ENCODE measurements around the gene PDE6G.

Gene PDE6G

GRCh38 chr17:81667754-81668153 lies 11.4 kb upstream of the PDE6G start:
- H3K4me3 ChIP-seq (ENCODE audit: low read length), result no peak overlapping the region
- DNase-seq (ENCODE audit: low read depth), result no peak
- TF ChIP-seq, protein P1, sequence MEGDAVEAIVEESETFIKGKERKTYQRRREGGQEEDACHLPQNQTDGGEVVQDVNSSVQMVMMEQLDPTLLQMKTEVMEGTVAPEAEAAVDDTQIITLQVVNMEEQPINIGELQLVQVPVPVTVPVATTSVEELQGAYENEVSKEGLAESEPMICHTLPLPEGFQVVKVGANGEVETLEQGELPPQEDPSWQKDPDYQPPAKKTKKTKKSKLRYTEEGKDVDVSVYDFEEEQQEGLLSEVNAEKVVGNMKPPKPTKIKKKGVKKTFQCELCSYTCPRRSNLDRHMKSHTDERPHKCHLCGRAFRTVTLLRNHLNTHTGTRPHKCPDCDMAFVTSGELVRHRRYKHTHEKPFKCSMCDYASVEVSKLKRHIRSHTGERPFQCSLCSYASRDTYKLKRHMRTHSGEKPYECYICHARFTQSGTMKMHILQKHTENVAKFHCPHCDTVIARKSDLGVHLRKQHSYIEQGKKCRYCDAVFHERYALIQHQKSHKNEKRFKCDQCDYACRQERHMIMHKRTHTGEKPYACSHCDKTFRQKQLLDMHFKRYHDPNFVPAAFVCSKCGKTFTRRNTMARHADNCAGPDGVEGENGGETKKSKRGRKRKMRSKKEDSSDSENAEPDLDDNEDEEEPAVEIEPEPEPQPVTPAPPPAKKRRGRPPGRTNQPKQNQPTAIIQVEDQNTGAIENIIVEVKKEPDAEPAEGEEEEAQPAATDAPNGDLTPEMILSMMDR (conservative IDR thresholded peaks at IDR 0.05; ENCODE audit: low read length), result no peak

- peak within 1 kb of the TSS; percentile 61 for H3K4me3 ChIP-seq (ENCODE audit: low read length)
- TF ChIP-seq, protein P1 (conservative IDR thresholded peaks at IDR 0.05; ENCODE audit: low read length), result no peak
- DNase-seq (ENCODE audit: low read depth), result peak; percentile 97
These were observed 10.2 kb upstream of the PDE6G start, which contains the start of the genes CCDC137 and OXLD1 for GRCh38 chr17:81666342-81667191. Gene CCDC137 (plus strand): TSS chr17:81666737. CDS start chr17:81666767, 30 bp downstream. Gene OXLD1 (minus strand): TSS chr17:81666605. CDS start chr17:81666577, 28 bp downstream.

DNA sequence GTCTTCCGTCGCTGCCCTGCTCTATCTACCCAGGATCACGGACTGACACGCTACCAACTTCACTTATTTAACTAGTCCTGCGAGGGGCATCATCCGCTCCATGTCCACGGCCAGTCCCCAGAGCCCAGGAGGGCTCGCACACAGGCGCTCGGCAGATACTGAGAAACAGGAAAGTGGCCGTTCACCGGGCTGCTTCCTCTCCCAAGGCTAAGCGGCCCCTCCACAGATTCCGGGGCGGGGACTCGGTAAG lies 9.7 kb upstream of the PDE6G start:
- TF ChIP-seq, protein P1 (conservative IDR thresholded peaks at IDR 0.05; ENCODE audit: low read length), result no peak
- DNase-seq (ENCODE audit: low read depth), result peak; percentile 18
- H3K4me3 ChIP-seq (ENCODE audit: low read length), result peak overlapping the region; percentile 61

GRCh38 chr17:81665205-81666091 lies 9.1 kb upstream of the PDE6G start:
- peak; percentile 21 for DNase-seq (ENCODE audit: low read depth)
- peak overlapping the region; percentile 61 for H3K4me3 ChIP-seq (ENCODE audit: low read length)
- TF ChIP-seq, protein P1 (conservative IDR thresholded peaks at IDR 0.05; ENCODE audit: low read length), result no peak

- TF ChIP-seq, protein P1 (conservative IDR thresholded peaks at IDR 0.05; ENCODE audit: low read length), result no peak
- DNase-seq (ENCODE audit: low read depth), result no peak
These were observed 7.7 kb upstream of the PDE6G start for GRCh38 chr17:81664051-81664470.

GRCh38 chr17:81662002-81662401 lies 5.7 kb upstream of the PDE6G start:
- no peak for DNase-seq (ENCODE audit: low read depth)
- no peak overlapping the region for H3K4me3 ChIP-seq (ENCODE audit: low read length)

More at GRCh38 chr17:81664051-81664470, 7.7 kb upstream of the PDE6G start:
- H3K4me3 ChIP-seq (ENCODE audit: low read length), result no peak overlapping the region

More at GRCh38 chr17:81662002-81662401, 5.7 kb upstream of the PDE6G start:
- TF ChIP-seq, protein P1 (conservative IDR thresholded peaks at IDR 0.05; ENCODE audit: low read length), result no peak

Measured in AG10803 (cell line).